Neural crest cell (in vitro differentiated cells): Measurements from ENCODE around the gene FMO3. TPM values are rescaled to one million over a fixed set of nuclear protein-coding genes. Genes with fewer than 3 reads are reported as not detected.

Source experiments
- DNase-seq: peaks from one replicate; pipeline ENCODE4 v3.0.0; 2021; ENCODE audit warnings: low read depth, mixed read lengths, low spot score
- H3K27ac Mint-ChIP-seq: one replicate; pipeline ENCODE4 v1.8.0; 2021; ENCODE audit warnings: mild to moderate bottlenecking, mixed read lengths; ENCODE audit not compliant: unreplicated experiment
- H3K27me3 Mint-ChIP-seq: 2 replicates; pipeline ENCODE4 v1.8.0; 2021; ENCODE audit warnings: low read depth, mild to moderate bottlenecking, mixed read lengths
- H3K36me3 Mint-ChIP-seq: 2 replicates; pipeline ENCODE4 v1.8.0; 2021; ENCODE audit warnings: low read depth, mild to moderate bottlenecking, mixed read lengths
- H3K4me1 Mint-ChIP-seq: 2 replicates; pipeline ENCODE4 v1.8.0; 2021; ENCODE audit warnings: mixed read lengths
- H3K4me3 Mint-ChIP-seq: one replicate; pipeline ENCODE4 v1.8.0; 2021; ENCODE audit warnings: mild to moderate bottlenecking, mixed read lengths
- H3K9me3 Mint-ChIP-seq: 2 replicates; pipeline ENCODE4 v1.8.0; 2021; ENCODE audit warnings: mixed read lengths
- CTCF ChIP-seq: fragments of 200-600 bp; sonication (generic); conservative IDR thresholded peaks from 2 replicates; pipeline ENCODE4 v1.5.0; 2021; ENCODE audit warnings: antibody characterized with exemption, mild to moderate bottlenecking
- long read RNA-seq: library from polyadenylated mRNA; unstranded; transcript quantifications from one replicate; pipeline ENCODE4 v2.0.0, GENCODE V29; 2020
- total RNA-seq: library from RNA; stranded (reverse); gene quantifications from 2 replicates; pipeline ENCODE4 v1.2.1, GENCODE V29; 2021

The FMO3 gene
- total RNA-seq, result not detected in 2 replicates
- long read RNA-seq, result 0 reads

GRCh38 chr1:171090604-171091003, at the start of gene FMO3:
Gene FMO3 (plus strand): TSS chr1:171090905. CDS start chr1:171092659, 1,754 bp downstream.
- Mint-ChIP-seq H3K27ac (no peak within 1 kb of the TSS), H3K36me3 (no peaks in the 10 kb centered on the region), H3K27me3 (no peaks in the 10 kb centered on the region), H3K4me1 (no peaks in the 10 kb centered on the region), H3K9me3 (peaks cover 2% of the 10 kb centered on the region), H3K4me3 (no peak within 1 kb of the TSS)
- DNase-seq, result no peak
- no peak for TF ChIP-seq CTCF

- H3K27me3 Mint-ChIP-seq, result no peaks in the 10 kb centered on the region
- no peak for DNase-seq
- H3K4me3 Mint-ChIP-seq, result no peak overlapping the region
- H3K9me3 Mint-ChIP-seq, result peaks cover 17% of the 10 kb centered on the region
- no peak for TF ChIP-seq CTCF
- no peaks in the 10 kb centered on the region for H3K4me1 Mint-ChIP-seq
- no peaks in the 10 kb centered on the region for H3K36me3 Mint-ChIP-seq
- H3K27ac Mint-ChIP-seq, result no peak overlapping the region
These were observed 42.7 kb upstream of the FMO3 start for GRCh38 chr1:171048014-171048413.

- H3K27me3 Mint-ChIP-seq, result no peaks in the 10 kb centered on the region
- H3K27ac Mint-ChIP-seq, result no peak overlapping the region
- H3K36me3 Mint-ChIP-seq, result no peaks in the 10 kb centered on the region
- peaks cover 12% of the 10 kb centered on the region for H3K9me3 Mint-ChIP-seq
- TF ChIP-seq CTCF, result no peak
- no peak for DNase-seq
- H3K4me3 Mint-ChIP-seq, result no peak overlapping the region
- H3K4me1 Mint-ChIP-seq, result no peaks in the 10 kb centered on the region
These were observed 37.7 kb upstream of the FMO3 start for GRCh38 chr1:171052977-171053376.

- H3K9me3 Mint-ChIP-seq, result peaks cover 10% of the 10 kb centered on the region
- H3K27ac Mint-ChIP-seq, result no peak overlapping the region
- no peak overlapping the region for H3K4me3 Mint-ChIP-seq
- no peak for DNase-seq
- TF ChIP-seq CTCF, result no peak
- H3K36me3 Mint-ChIP-seq, result no peaks in the 10 kb centered on the region
- no peaks in the 10 kb centered on the region for H3K4me1 Mint-ChIP-seq
- peaks cover 2% of the 10 kb centered on the region for H3K27me3 Mint-ChIP-seq
These were observed 34.6 kb upstream of the FMO3 start for GRCh38 chr1:171055966-171056643.

DNA sequence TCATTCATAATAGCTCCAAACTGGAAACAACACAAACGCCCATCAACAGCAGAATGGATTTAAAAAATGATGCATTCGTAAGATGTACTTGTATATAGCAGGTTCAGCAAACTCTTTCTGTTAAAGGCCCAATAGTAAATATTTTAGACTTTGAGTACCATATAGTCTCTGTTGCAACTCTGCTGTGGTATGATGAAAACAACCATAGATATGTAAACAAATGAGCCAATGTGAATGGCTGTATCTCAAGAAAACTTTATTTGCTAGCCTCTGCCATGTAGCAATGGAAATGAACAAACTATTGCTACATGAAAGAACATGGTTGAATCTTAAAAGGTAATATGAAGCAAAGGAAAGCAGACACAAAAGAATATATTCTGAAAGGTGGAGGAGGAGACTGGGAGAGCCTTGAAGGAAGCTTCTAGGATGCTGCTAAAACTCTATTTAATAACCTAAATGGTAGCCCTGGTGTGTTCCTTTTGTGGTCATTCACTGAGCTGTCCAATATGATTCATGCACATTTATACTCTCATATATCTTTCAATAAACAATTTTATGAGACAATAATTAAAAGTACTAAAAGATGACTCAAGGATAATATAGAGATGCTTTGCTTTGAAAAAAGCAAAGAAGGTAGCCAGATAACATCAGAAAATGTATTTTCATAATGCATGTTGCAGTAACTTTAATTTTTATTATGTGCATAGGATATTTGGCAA, 29.1 kb upstream of the FMO3 start:
- no peaks in the 10 kb centered on the region for H3K4me1 Mint-ChIP-seq
- no peak for DNase-seq
- H3K36me3 Mint-ChIP-seq, result no peaks in the 10 kb centered on the region
- no peaks in the 10 kb centered on the region for H3K9me3 Mint-ChIP-seq
- no peak overlapping the region for H3K4me3 Mint-ChIP-seq
- no peak overlapping the region for H3K27ac Mint-ChIP-seq
- peaks cover 2% of the 10 kb centered on the region for H3K27me3 Mint-ChIP-seq
- no peak for TF ChIP-seq CTCF
